Hypothalamus (tissue), 51 donors: ENCODE data around the gene PIK3C2G.

ENCODE experiments used
- DNase-seq, 51 donors: peaks; one replicate each; lab custom pipeline; 2025; lab: John Stamatoyannopoulos, UW

PIK3C2G gene

DNA sequence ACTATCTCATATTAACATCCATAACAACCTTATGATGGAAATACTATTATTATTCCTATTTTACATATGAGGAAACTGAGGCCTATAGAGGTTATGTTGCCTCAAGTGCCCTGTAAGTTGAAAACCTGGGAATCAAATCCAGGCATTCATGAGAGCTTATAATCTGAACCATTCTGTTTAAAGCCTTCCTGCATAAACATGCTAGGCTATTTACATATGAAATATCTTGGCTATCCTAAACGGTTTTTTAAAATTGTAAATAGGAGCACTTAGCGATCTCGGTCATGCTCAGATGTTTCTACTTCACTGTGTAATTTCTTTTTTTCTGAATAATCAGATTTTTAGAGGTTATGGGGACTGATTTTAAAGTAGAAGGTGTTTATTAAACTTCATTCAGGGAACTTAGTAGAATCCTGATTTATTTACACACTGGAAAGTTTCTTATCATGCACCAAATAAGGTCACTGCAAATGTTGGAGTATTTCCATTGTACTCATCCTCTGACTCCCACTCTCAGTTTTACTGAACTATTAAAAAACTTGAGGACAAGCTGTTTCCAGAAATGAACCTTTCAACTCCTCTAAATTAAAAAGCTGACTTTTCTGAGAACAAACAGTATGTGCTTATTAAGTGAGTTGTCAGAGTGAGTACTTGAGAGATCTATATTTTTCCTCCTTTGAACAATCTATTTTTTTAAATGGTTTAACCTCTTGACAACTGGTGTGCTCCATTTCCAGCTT, 141.7 kb downstream of the PIK3C2G start:
- no peak for DNase-seq

DNA sequence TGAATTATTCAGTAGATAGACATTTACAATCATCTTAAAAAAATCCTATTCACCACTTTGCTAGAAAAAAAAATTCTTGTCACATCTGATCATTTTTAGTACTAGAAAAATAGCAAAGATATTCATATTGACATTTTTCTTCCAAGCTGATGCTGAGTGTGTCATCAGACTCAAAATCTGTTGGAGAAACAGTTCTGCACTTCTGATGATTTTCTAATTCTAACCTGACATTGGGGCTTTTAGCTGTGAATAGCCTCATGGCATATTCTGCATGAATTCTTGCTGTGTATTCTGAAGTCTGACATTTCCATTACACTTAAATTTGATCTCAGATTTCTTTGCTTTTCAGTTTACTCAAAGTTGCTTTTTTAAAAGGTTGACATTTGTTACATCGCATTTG, 150.1 kb downstream of the PIK3C2G start:
- DNase-seq, result no peak

DNA sequence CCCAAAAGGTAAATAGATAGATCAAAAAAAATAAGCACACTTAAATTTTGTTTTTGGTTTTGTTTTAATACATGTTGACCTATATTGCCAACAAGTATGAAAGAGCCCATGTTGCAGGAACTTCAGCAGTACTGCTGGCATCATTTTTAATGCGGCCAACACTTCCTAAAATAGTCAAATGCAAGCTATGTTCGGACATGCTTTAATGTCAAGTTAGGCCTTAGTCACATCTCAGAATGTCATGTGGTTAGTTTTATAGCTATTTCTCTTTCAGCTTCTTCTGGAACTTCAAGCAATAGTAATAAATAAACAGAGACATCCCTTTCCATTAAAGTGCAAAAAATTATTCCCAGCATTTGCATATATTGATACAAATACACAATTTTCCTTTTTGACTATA, 153.4 kb downstream of the PIK3C2G start:
- no peak for DNase-seq

DNA sequence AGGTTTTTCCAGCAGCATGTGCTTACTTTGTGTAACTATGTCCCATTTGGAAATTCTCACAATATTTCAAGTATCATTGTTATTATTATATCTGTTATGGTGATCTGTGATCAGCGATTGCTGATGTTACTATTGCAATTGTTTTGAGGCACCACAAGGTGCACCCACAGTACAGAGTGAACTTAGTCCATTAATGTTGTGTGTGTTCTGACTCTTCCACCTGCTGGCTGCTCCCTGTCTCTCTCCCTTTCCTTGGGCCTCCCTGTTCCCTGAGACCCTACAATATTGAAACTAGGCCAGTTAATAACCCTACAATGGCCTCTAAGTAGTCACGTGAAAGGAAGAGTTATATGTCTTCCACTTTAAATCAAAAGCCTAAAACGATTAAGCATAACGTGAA, 153.9 kb downstream of the PIK3C2G start:
- DNase-seq, result no peak

DNA sequence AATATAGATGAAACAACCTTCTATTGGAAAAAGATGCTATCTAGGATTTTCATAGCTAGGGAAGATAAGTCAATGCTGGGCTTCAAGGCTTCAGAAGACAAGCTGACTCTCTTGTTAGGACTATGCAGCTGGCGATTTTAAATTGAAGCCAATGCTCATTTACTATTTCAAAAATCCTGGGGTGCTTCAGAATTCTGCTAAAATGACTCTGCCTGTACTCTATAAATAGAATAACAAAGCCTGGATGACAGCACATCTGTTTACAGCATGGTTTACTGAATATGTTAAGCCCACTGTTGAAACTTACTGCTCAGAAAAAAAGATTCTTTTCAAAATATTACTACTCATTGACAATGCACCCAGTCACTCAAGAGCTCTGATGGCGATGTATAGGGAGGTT, 155.1 kb downstream of the PIK3C2G start:
- DNase-seq, result no peak

DNA sequence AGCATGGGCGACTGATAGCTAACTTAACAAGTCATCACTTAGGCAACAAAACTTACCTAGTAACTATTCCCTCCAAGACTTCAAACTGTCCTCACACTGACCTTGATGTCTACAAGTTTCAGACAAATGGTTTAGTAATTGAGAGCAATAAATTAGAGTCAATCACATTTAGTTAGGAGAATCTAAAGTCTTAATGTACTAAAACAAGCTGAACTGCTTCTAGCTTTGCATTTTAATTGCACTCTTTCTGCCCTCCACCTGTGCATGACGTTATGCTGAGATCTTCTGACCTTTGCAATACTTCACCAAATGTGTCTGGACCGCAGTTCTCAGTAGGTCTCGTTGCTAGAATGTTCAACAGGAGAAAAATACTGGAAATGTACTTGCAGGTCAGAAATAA, 158.0 kb downstream of the PIK3C2G start:
- no peak for DNase-seq

DNA sequence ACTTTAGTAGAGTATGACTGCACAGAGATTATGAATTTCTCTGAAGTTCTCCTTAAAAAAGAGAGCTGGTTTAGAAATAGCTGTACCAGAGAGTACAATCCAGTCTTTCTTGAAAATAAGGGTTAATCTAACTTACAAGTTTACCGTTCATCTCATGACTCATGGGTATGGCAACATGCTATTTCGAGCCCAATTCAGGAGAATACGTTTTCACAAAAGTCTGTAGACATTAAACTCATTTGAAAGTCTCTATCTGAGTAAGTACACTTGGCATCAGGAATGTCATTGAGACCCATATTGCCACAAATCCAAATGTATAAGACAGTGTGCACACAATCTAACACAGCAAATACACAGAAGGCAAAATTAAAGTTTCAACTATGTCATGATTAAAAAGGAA, 160.5 kb downstream of the PIK3C2G start:
- no peak for DNase-seq

DNA sequence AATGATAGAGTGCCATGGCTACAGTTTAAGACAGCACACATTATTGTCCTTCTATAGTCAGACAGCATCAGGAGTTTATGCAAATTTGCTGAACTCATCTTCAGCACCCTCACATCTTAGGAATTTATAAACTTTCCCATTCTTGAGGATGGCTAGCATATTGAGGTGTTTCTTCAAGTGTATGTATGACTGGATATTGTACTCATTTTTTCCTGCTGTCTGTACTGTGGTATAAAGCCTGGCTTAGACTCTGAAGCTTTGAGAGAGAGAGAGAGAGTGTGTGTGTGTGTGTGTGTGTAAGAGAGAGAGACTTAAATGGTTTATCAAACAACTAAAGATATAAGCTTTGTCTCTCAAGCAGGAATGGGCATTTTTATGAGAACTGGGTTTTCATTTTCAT, 161.6 kb downstream of the PIK3C2G start:
- DNase-seq, result no peak

DNA sequence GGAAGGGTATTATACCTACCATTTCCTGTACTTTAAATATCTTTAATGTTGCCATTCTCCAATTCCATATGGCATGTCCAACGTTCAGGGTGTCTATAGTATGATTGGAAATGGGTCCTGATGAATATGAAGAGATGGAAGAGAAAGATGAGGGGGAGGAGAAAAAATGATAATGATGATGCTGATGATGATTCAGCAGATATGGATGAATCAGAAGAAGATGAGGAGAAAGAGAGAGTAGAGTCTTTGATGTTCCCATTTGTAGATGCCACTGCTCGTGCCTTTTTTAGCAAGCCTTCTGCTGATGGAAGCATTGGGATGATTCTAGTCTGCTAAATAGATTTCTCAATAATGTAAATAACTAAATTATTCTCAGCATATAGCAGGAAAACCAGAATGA, 163.5 kb downstream of the PIK3C2G start:
- no peak for DNase-seq

DNA sequence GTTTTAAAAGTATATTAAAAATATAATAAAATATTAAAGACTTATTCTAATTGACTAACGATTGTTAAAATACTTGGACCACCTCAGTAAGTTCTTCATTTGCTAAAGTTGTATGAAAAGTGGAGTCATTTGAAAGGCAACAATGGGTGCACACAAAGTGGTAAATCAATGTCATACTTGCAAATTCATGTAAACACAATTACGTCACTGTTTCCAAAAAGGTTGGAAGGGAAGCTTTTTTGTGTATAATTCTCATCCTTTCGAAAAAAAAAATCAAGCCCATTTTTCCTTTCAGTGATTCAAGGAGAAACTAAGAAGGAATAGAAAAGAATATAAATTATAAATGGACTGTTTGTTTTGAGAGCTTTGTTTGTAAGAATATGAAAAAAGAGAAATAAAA, 166.2 kb downstream of the PIK3C2G start:
- DNase-seq, result no peak

DNA sequence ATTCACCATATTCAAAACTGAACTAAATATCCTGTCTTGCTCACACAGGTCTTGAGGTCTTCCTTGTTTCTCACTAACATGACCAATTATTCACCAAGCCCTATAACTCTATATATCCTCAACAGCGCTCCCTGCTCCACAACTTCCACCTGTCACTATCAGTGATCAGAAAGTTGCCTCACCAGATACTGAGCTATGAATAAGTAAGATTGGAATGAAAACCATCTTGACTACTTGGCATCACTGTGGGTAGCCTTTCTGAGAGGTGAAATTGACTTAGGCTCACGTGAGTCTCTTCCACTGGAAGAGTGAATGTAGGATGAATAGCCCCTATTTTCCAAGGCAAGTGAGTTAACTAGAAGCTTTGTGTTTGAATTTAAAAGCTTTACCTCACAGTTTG, 167.1 kb downstream of the PIK3C2G start:
- DNase-seq, result no peak

DNA sequence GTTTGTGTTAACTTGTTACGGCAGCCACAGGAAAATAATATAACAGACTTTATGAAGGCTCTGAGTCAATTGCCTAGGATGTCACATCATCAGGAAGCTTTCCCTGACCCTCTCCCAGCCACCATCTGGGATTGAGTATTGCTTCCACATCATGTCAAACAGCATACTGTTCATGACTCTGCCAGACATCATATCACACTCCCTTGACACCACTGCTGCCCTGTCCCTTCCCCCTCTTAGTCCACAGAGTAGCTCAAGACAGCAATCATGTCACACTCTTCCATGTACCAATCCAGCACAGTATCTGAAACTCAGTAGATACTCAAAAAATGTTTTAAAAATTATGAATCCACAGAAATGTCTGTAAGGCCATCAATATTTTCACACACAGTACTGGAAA, 168.0 kb downstream of the PIK3C2G start:
- DNase-seq, result no peak

DNA sequence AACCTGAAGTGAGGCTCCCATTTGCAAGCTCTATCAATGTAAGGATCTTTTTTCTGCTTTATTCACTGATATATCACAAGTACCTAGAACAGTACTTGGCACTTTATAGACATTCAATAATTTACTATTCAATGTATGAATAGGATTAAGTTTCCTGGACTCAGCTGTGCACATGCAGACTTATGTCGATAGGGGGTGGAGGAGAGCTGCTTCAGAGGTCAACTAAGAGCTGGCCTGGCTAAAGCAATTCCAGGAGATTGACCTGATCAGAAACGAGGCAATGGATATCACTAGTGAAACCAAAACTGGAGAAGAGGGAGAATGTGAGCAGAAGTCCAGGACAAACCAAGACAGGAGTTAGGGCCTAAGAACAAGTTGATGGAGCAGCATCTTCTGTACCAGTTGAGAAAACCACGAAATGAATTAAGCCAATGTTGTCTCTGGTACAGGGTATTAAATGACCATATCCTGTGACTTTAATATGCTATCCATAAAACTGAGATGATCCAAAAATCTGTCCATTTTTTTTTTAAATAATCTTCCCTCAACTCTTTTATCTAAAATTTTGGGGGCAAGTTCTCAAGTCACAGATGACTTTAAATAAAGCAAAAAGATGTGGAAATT, 169.2 kb downstream of the PIK3C2G start:
- peak in 11 of 51 donors; percentile 1 to 27 (median 9) for DNase-seq

DNA sequence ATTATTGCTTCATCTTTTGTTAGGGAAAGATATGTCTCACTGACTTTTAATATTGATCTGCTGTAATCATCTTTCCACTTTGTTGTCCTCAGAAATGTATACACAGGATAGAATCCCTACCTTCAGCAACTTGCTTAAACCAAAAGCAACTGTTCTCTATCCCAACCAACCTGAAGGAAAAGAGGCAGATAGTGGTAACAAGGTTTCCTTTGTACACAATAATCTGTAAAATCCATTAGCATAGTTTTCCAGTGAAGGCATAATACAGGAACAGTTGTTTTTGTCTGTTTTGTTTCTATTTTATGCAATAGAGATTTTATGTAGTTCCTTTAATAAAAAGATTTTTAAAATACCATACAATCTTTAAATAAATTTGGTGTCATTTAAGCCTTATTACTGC, 170.5 kb downstream of the PIK3C2G start:
- no peak for DNase-seq

DNA sequence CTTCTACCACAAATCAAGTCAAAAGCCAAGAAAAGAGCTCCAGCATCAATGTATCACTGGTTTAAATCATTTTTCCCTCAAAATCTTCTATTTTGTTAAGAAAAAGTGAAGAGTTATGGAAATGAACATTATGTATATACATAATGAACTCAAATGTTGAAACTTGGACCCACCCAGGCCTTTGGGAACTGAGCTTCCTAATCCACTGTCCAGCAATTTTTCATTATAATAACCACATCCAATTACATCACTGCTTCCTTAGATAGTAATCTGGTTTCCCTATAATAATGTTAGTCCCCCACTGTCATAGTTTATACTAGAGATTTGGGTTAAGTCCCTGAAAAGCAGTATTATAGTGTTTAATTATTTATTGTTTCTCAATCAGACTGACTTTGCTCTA, 170.9 kb downstream of the PIK3C2G start:
- DNase-seq, result no peak

DNA sequence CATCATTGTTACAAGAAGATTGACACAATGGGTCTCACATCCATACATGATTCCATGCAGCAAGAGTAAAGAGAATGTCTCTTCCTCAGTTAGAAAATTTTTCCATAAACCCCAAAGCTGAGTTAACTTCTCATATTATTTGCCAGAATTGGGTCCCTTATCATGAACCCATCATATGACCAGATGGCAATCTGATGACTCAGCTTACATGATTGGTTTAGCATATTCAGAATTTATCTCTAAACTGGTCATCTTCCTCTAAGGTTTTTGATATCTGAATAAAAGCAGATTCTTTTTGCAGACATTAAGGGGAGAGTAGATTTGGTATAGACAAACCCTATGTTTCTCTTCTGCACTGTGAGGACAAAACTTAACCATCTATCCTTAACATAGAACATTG, 174.9 kb downstream of the PIK3C2G start:
- no peak for DNase-seq

DNA sequence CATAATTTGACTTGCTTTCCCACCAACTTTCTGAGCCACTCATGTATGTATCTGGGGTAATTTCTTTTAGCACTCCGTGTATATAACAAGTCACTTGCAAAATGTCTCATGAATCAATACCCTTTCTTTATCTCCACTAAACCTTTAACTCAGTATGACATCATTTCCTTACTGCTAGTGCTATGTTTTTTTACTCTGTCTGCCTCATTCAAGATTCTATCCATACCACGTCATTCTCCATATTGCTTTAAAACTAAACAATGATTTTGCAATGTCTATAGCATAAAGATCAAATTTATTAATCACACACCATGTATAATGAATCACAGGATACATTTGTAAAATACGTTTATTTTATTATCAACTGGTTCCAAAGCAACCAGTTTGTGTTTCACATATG, 178.2 kb downstream of the PIK3C2G start:
- no peak for DNase-seq

DNA sequence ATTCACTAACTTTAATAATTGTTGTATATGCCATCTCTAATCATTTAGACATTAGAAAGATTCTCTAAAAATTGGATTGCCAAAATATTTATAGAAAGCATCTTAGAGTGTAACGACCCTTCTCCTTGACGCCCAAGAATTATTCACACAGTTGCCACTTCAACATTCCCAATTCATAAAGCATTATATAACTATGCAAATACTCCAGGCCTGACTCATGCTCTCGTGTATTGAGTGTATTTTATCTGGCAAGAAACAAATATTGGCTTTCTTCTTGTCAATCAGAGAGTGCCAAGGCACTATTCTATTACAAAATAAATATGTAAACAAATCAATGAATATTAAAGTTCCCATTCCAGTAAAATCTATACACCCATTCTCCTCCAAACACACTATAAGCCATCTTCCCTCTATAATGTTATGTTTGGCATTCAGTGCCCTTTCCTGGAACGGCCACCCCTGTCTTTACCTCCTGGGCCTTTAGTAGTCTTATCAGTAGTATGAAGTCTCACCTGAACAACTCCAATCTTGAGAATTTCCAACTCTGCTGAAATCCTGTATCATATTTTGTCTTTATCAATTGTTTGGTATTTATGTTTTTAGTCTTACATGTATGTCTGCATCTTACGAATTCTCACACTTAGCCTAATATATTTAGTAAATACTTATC, 182.6 kb downstream of the PIK3C2G start:
- DNase-seq, result no peak

DNA sequence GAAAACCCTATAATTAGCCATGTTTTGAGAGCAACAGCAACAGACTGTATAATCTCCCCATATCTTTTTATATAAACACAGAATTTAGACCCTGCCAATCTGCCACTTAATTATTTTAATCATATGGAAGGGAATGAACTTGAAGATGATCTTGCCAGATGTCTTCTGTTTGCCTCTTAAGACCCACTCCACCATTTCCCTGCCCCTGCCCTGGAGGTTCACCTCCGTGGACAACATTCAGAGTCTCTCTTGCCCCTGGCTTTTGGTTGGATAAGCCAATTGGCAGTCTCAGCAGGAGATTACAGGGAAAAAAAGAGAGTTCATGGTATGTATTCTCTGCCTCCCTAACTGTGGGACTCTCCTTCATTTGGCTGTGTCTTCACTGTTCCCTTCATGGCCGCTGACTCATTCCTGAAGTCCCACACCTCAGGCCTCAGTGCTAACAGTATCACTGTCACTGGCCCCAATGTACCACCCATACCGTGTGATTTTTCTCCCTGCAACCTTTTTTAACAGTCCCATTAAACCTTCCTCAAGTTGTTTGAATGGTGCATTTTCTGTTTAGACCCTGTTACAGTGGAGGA, 184.8 kb downstream of the PIK3C2G start:
- DNase-seq, result no peak

DNA sequence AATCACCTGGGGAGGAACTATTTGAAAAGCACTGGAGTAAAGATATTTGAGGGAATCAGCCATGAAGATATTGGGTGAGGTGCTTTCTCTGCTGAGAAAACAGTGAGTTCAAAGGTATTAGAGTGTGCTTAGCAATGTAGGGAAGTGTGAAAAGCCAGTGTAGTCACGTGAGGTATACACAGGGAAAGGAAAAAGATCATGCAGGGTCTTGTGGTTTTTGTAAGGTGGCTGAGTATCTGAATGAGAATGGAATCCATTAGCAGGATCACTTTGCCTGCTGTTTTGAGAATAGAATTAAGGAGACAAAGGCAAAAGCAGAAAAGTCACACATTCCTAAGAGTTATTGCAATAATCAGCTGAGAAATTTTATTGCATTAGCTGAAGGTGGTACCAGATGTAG, 193.0 kb downstream of the PIK3C2G start:
- DNase-seq, result no peak

DNA sequence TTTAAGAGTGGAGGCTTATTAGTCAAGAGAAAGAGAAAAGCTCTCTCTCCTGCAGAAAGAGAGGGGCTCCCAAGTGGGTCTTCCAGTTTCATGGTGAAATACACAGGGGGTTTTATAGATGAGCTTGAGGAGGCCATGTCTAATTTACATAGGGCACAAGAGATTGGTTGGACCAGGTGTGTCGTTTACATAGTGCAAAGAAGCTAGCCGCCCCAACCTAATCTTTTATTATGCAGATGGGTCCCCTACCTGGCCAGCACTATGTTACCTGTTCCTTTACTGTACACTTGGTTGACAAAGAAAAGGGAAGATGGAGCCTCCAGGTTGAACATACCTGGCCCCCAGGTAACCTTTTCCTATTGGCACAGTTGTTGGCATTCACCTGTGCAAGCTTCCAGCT, 195.0 kb downstream of the PIK3C2G start:
- no peak for DNase-seq

DNA sequence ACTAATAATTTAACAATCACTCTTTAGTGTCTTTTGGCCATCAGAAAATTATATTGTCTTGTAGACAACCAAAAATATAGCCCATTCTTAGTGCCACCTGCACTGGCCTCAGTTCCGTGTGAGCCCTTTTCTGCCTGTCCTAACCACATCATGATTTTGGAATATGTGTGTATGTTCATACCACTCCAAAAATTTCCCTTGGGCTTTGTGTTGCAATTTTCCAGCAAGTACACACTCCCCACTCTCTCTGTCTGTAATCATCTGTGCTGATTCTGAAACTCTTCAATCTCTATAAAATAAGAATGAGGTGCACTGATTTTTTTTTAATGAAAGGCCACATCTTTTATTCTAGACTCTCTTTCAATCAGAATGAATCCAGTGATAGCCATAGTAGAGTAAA, 196.0 kb downstream of the PIK3C2G start:
- DNase-seq, result no peak
